ENCODE results near the gene NCKAP5L.

- TF ChIP-seq CTCF (IDR thresholded peaks at IDR 0.05; ENCODE audit: low read depth, low read length) (no peak), MYC (IDR thresholded peaks at IDR 0.05; ENCODE audit: low read depth, low read length) (no peak), POLR2A (IDR thresholded peaks at IDR 0.05; ENCODE audit: extremely low read depth, insufficient read length) (no peak)
- TF ChIP-seq, protein P1, sequence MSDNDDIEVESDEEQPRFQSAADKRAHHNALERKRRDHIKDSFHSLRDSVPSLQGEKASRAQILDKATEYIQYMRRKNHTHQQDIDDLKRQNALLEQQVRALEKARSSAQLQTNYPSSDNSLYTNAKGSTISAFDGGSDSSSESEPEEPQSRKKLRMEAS (IDR thresholded peaks at IDR 0.05; ENCODE audit: low read depth, low read length) = no peak
Observed at GRCh38 chr12:49798248-49798647, 30.0 kb downstream of the NCKAP5L start.

All from NB4 (cell line).